Thymus (tissue), 11 donors: ENCODE measurements around the gene PABPC1L. TPM values are rescaled to one million over a fixed set of nuclear protein-coding genes. Genes with fewer than 3 reads are reported as not detected.

Experiments
- DNase-seq, 9 donors: peaks; one replicate each; pipeline ENCODE4 v3.0.0-alpha.2; 2013; ENCODE audit warnings: low spot score in 9 of 9, low read depth in 6 of 9, missing footprints in 1 of 9
- H3K27ac ChIP-seq, 2 donors: one replicate each; pipeline ENCODE4 v1.5.1; 2013; ENCODE audit warnings: control low read depth in 1 of 2, low read depth in 1 of 2, low read length in 1 of 2, mild to moderate bottlenecking in 1 of 2, moderate library complexity in 1 of 2
- H3K27me3 ChIP-seq, 2 donors: one replicate each; pipeline ENCODE4 v1.5.1; 2013; ENCODE audit warnings: low read length in 1 of 2; ENCODE audit not compliant: control insufficient read depth in 2 of 2, insufficient read depth in 1 of 2
- H3K36me3 ChIP-seq, 2 donors: one replicate each; pipeline ENCODE4 v1.5.1; 2013; ENCODE audit warnings: low read length in 1 of 2, mild to moderate bottlenecking in 1 of 2, moderate library complexity in 1 of 2; ENCODE audit not compliant: control insufficient read depth in 2 of 2, insufficient read depth in 2 of 2
- H3K4me1 ChIP-seq, 2 donors: one replicate each; pipeline ENCODE4 v1.5.1; 2013; ENCODE audit warnings: low read length in 2 of 2; ENCODE audit not compliant: control insufficient read depth in 2 of 2, insufficient read depth in 2 of 2
- H3K4me3 ChIP-seq, 2 donors: one replicate each; pipeline ENCODE4 v1.5.1; 2013; ENCODE audit warnings: low read length in 2 of 2, control low read depth in 1 of 2, mild to moderate bottlenecking in 1 of 2
- H3K9me3 ChIP-seq, 2 donors: one replicate each; pipeline ENCODE4 v1.5.1; 2013; ENCODE audit warnings: low read length in 1 of 2, mild to moderate bottlenecking in 1 of 2; ENCODE audit not compliant: control insufficient read depth in 2 of 2, insufficient read depth in 1 of 2
- WGBS: extraction: QIAGEN DNeasy Blood & Tissue Kit; methylation state at CpG from one replicate; pipeline ENCODE4 v1.1.7; 2013; 5-methylcytosine and 5-hydroxymethylcytosine counted together
- polyA plus RNA-seq: library from polyadenylated mRNA; stranded (reverse); fragments of 200-250 nt; gene quantifications from one replicate; pipeline ENCODE4 v1.2.3, GENCODE V29; 2013
- total RNA-seq: library from RNA; stranded (reverse); fragments of 120-200 nt; gene quantifications from one replicate; pipeline ENCODE4 v1.2.4, GENCODE V29; 2013
- donor health status: healthy.

PABPC1L gene
- total and polyA plus RNA-seq, 2 donors: 7.2 to 131 TPM

- WGBS: 98% methylated on average over 8 of the region's 8 CpGs
- peaks cover 12 to 16% of the 10 kb centered on the region in 2 donors for H3K4me1 ChIP-seq
- no peaks in the 10 kb centered on the region for H3K27me3 ChIP-seq
- H3K27ac ChIP-seq: no peak overlapping the region
- H3K4me3 ChIP-seq: no peak overlapping the region
- no peaks in the 10 kb centered on the region for H3K9me3 ChIP-seq
- DNase-seq: no peak
- H3K36me3 ChIP-seq: peaks cover 34 to 58% of the 10 kb centered on the region in 2 donors
Observed at GRCh38 chr20:44981736-44982406, 72.0 kb downstream of the PABPC1L start.

- no peak overlapping the region for H3K27ac ChIP-seq
- DNase-seq: no peak
- no peak overlapping the region for H3K4me3 ChIP-seq
- no peaks in the 10 kb centered on the region for H3K27me3 ChIP-seq
- H3K36me3 ChIP-seq: peaks cover 34 to 66% of the 10 kb centered on the region in 2 donors
- H3K4me1 ChIP-seq: peaks cover 11 to 15% of the 10 kb centered on the region in 2 donors
- H3K9me3 ChIP-seq: no peaks in the 10 kb centered on the region
- WGBS: 96% methylated on average over 7 of the region's 7 CpGs
Observed at GRCh38 chr20:44983093-44983674, 73.3 kb downstream of the PABPC1L start.

- 95% methylated on average over 1 of the region's 1 CpG for WGBS
- Histone ChIP-seq H3K27me3 (no peaks in the 10 kb centered on the region), H3K4me3 (no peak overlapping the region), H3K4me1 (no peaks in the 10 kb centered on the region), H3K36me3 (peaks cover 19 to 42% of the 10 kb centered on the region in 2 donors), H3K27ac (no peak overlapping the region), H3K9me3 (no peaks in the 10 kb centered on the region)
- no peak for DNase-seq
Observed at GRCh38 chr20:44988631-44989171, 78.8 kb downstream of the PABPC1L start.

Other genes with a start within 250 kb of the PABPC1L start
- gene CCN5, start 194.7 kb upstream of the PABPC1L start, total RNA-seq: 0.05 TPM
- gene CCN5, start 194.7 kb upstream of the PABPC1L start, polyA plus RNA-seq: 3.5 TPM
- 0.05 TPM for gene KCNK15, start 164.2 kb upstream of the PABPC1L start, total RNA-seq
- gene KCNK15, start 164.2 kb upstream of the PABPC1L start, polyA plus RNA-seq: 0.16 TPM
- 0.14 TPM for gene RIMS4, start 99.5 kb upstream of the PABPC1L start, total RNA-seq
- 0.21 TPM for gene RIMS4, start 99.5 kb upstream of the PABPC1L start, polyA plus RNA-seq
- 109 TPM for gene YWHAB, start 24.4 kb upstream of the PABPC1L start, total RNA-seq
- 107 TPM for gene YWHAB, start 24.4 kb upstream of the PABPC1L start, polyA plus RNA-seq
- 16.8 TPM for gene TOMM34, start 50.3 kb downstream of the PABPC1L start, total RNA-seq
- gene TOMM34, start 50.3 kb downstream of the PABPC1L start, polyA plus RNA-seq: 20.0 TPM
- 45.5 TPM for gene STK4, start 56.5 kb downstream of the PABPC1L start, total RNA-seq
- 35.0 TPM for gene STK4, start 56.5 kb downstream of the PABPC1L start, polyA plus RNA-seq
- 0.14 TPM for gene KCNS1, start 191.1 kb downstream of the PABPC1L start, total RNA-seq
- 0.34 TPM for gene KCNS1, start 191.1 kb downstream of the PABPC1L start, polyA plus RNA-seq
- 0.52 TPM for gene WFDC5, start 205.1 kb downstream of the PABPC1L start, total RNA-seq
- gene WFDC5, start 205.1 kb downstream of the PABPC1L start, polyA plus RNA-seq: 6.1 TPM
- 1.0 TPM for gene WFDC12, start 214.4 kb downstream of the PABPC1L start, total RNA-seq
- gene WFDC12, start 214.4 kb downstream of the PABPC1L start, polyA plus RNA-seq: 6.8 TPM